Naive thymus-derived CD4-positive, alpha-beta T cell (primary cell): ENCODE measurements around the gene COL23A1. TPM values are rescaled to one million over a fixed set of nuclear protein-coding genes. Genes with fewer than 3 reads are reported as not detected.

Source experiments
- ATAC-seq: fragments of 150-1000 bp; cut with Tn5 transposase; 2 replicates; pipeline ENCODE4 v1.10.0; 2021; ENCODE audit warnings: mild to moderate bottlenecking, moderate library complexity
- CTCF ChIA-PET: fragments of 350-600 bp; sonication (Branson Sonifier 250); formaldehyde crosslinking; loops from one replicate; lab custom pipeline; 2021; ENCODE audit warnings: antibody characterized with exemption; lab: Charles Lee
- POLR2A ChIA-PET: fragments of 350-600 bp; sonication (Branson Sonifier 250); formaldehyde crosslinking; loops from one replicate; lab custom pipeline; 2021; ENCODE audit warnings: antibody characterized with exemption, inconsistent platforms; lab: Charles Lee
- DNase-seq, 9 donors: peaks; one replicate each; pipeline versions ENCODE4 v3.0.0 to v3.0.0-alpha.2; 2020 to 2022; ENCODE audit warnings: mixed read lengths in 1 of 9
- H3K27ac ChIP-seq: one replicate; pipeline ENCODE4 v1.7.0; 2013; ENCODE audit warnings: mild to moderate bottlenecking, low read depth, low read length, moderate library complexity
- H3K27me3 ChIP-seq, 2 donors: one replicate each; pipeline ENCODE4 v1.7.0; 2013; ENCODE audit warnings: low read length in 2 of 2, mild to moderate bottlenecking in 2 of 2, moderate library complexity in 2 of 2; ENCODE audit not compliant: control insufficient read depth in 2 of 2, insufficient read depth in 2 of 2
- H3K36me3 ChIP-seq, 3 experiments: 1 replicate in 2 of 3; 2 replicates in 1 of 3; pipeline ENCODE4 v1.7.0; 2013; ENCODE audit warnings: low read length in 3 of 3, mild to moderate bottlenecking in 3 of 3, moderate library complexity in 1 of 3; ENCODE audit not compliant: insufficient read depth in 3 of 3, control insufficient read depth in 2 of 3
- H3K4me1 ChIP-seq, 2 donors: one replicate each; pipeline ENCODE4 v1.7.0; 2013; ENCODE audit warnings: low read length in 2 of 2, mild to moderate bottlenecking in 2 of 2, moderate library complexity in 1 of 2; ENCODE audit not compliant: control insufficient read depth in 2 of 2, insufficient read depth in 2 of 2
- H3K4me3 ChIP-seq: 2 replicates; pipeline ENCODE4 v1.7.0; 2013; ENCODE audit warnings: mild to moderate bottlenecking, low read length
- H3K9me3 ChIP-seq, 3 experiments: 1 replicate in 2 of 3; 2 replicates in 1 of 3; pipeline ENCODE4 v1.7.0; 2013; ENCODE audit warnings: low read length in 3 of 3; ENCODE audit not compliant: control insufficient read depth in 2 of 3
- H3K27ac Mint-ChIP-seq, 9 donors: one replicate each; pipeline ENCODE4 v1.8.0; 2020 to 2022; ENCODE audit warnings: mixed read lengths in 9 of 9, mild to moderate bottlenecking in 8 of 9, moderate library complexity in 5 of 9, inconsistent platforms in 2 of 9
- H3K27me3 Mint-ChIP-seq, 5 donors: one replicate each; pipeline ENCODE4 v1.8.0; 2021 to 2022; ENCODE audit warnings: mixed read lengths in 5 of 5, mild to moderate bottlenecking in 1 of 5
- H3K36me3 Mint-ChIP-seq, 5 donors: one replicate each; pipeline ENCODE4 v1.8.0; 2020 to 2022; ENCODE audit warnings: mixed read lengths in 5 of 5, mild to moderate bottlenecking in 3 of 5, inconsistent platforms in 1 of 5
- H3K4me1 Mint-ChIP-seq, 7 donors: one replicate each; pipeline ENCODE4 v1.8.0; 2020 to 2022; ENCODE audit warnings: mixed read lengths in 7 of 7, mild to moderate bottlenecking in 3 of 7, inconsistent platforms in 1 of 7
- H3K4me3 Mint-ChIP-seq, 10 donors: one replicate each; pipeline ENCODE4 v1.8.0; 2020 to 2022; ENCODE audit warnings: mild to moderate bottlenecking in 10 of 10, mixed read lengths in 10 of 10, moderate library complexity in 6 of 10, inconsistent platforms in 2 of 10
- H3K9me3 Mint-ChIP-seq, 11 donors: one replicate each; pipeline ENCODE4 v1.8.0; 2020 to 2022; ENCODE audit warnings: mixed read lengths in 11 of 11, mild to moderate bottlenecking in 4 of 11, inconsistent platforms in 1 of 11, moderate library complexity in 1 of 11
- intact Hi-C, 2 donors: fragments of 100-400 bp; cut with micrococcal nuclease; formaldehyde crosslinking; loops; one replicate each; pipeline ENCODE4 v1.15.1; 2023
- polyA plus RNA-seq, 2 donors: library from polyadenylated mRNA; unstranded; fragments of 300-500 nt; fragmentation: Illumina TruSeq; gene quantifications; one replicate each; pipeline ENCODE4 v1.2.3, GENCODE V29; 2021
- total RNA-seq, 6 experiments: library from RNA in 5 of 6; stranded (reverse) in 5 of 6; gene quantifications; 1 replicate in 5 of 6; 2 replicates in 1 of 6; pipeline ENCODE4 v1.2.3 and lab custom pipeline; 2021 to 2026

COL23A1 gene
- total and polyA plus RNA-seq, 7 experiments from 2014 or later, result 0.13 to 0.32 (median 0.22) TPM; not detected in 4

DNA sequence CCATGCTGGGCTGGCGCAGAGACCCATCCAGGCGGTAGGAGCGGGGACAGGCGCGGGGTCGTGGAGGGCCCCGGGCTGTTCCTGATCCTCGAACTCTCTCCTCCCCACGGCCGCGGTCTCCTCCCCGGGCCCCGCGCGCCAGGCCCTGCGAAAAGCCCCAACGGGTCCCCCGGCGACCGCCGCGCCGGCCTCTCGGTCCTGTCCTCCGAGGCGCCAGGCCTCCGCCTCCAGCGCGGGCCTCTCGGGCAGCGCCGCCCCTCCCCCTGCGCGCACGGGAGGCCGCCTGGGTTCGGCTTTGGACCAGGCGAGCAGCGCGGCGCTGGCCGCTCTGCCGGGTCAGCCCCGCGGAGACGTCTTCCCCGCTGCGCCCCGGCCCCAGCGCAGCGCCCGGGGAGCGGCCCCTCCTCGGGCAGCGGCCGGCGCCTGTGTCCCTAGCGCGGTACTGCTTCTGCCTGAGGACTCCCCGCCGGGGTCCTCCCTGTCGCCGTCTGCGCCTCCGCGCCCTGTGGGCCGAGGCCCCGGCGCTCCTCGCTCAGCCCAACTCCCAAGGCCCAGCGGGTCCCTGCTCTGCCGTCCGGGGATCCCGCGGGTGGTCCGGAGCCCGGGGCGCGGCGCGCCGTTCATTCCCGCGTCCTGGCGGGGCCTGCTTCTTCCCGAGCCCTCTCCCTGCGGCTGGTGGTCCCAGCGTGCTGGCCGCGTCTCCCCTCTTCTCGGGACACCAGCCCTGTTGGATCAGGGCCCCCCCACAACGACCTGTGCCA is 13.4 kb downstream of the COL23A1 start:
- Histone ChIP-seq H3K27me3 (no peaks in the 10 kb centered on the region), H3K36me3 (no peaks in the 10 kb centered on the region), H3K4me3 (no peak overlapping the region), H3K9me3 (no peaks in the 10 kb centered on the region), H3K4me1 (no peaks in the 10 kb centered on the region), H3K27ac (no peak overlapping the region)
- H3K9me3 Mint-ChIP-seq, result peaks cover 0 to 13% (median 6%) of the 10 kb centered on the region in 11 donors
- DNase-seq (no peak), ATAC-seq (no peak)
- H3K36me3 Mint-ChIP-seq, result peaks cover 0 to 4% (median 0%) of the 10 kb centered on the region in 5 donors
- POLR2A ChIA-PET, result no interaction called here
- intact Hi-C loops, result no loop called here
- H3K27ac Mint-ChIP-seq, result no peak overlapping the region
- H3K4me1 Mint-ChIP-seq, result no peaks in the 10 kb centered on the region
- no peak overlapping the region for H3K4me3 Mint-ChIP-seq
- H3K27me3 Mint-ChIP-seq, result peaks cover 28 to 56% (median 34%) of the 10 kb centered on the region in 5 donors
- CTCF ChIA-PET, result no interaction called here

DNA sequence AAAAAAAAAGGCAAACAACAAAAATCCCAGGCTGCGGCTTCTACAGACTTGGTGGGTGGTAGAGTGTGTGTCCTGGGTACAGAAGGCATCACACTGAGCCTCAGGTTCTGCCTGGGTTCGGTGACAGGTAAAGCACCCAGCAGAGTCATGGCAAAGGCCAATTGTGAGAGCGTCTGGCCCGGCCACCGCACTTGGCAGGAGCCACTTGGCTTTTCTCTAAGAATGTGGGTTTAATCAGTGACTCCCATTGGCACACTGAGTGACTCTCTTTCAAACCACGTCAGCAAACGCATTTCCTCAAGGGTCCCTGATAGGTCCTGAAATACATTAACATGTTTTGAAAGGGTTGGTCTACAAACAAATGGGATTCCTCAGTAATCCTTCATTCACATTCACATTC is 17.0 kb downstream of the COL23A1 start:
- Mint-ChIP-seq H3K9me3 (peaks cover 0 to 15% (median 7%) of the 10 kb centered on the region in 11 donors), H3K27ac (no peak overlapping the region), H3K36me3 (peaks cover 0 to 4% (median 0%) of the 10 kb centered on the region in 5 donors), H3K4me3 (no peak overlapping the region), H3K27me3 (peaks cover 26 to 45% (median 31%) of the 10 kb centered on the region in 5 donors), H3K4me1 (no peaks in the 10 kb centered on the region)
- intact Hi-C loops, result no loop called here
- no peak for DNase-seq
- Histone ChIP-seq H3K27me3 (no peaks in the 10 kb centered on the region), H3K27ac (no peak overlapping the region), H3K9me3 (no peaks in the 10 kb centered on the region), H3K4me1 (no peaks in the 10 kb centered on the region), H3K4me3 (no peak overlapping the region), H3K36me3 (no peaks in the 10 kb centered on the region)
- ATAC-seq, result no peak
- CTCF ChIA-PET, result no interaction called here
- POLR2A ChIA-PET, result no interaction called here

DNA sequence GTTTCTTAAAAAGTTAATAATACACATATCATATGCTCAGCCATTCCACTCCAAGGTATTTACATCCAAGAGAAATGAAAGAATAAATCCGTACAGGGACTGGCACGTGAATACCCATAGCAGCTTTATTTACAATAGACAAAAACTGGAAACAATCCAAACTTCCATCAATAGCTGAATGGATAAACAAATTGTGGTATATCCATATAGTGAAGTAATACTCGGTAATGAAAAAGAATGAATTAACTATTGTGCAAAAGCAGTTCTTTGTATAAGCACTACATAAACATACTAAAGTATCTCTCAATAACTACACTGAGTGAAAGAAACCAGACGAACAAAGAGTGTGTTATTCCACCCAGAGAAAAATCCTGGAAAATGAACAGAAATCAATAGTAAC is 17.6 kb downstream of the COL23A1 start:
- Histone ChIP-seq H3K27ac (no peak overlapping the region), H3K9me3 (no peaks in the 10 kb centered on the region), H3K4me3 (no peak overlapping the region), H3K4me1 (no peaks in the 10 kb centered on the region), H3K27me3 (no peaks in the 10 kb centered on the region), H3K36me3 (no peaks in the 10 kb centered on the region)
- ATAC-seq (no peak), DNase-seq (no peak)
- Mint-ChIP-seq H3K36me3 (peaks cover 0 to 4% (median 0%) of the 10 kb centered on the region in 5 donors), H3K27me3 (peaks cover 23 to 41% (median 28%) of the 10 kb centered on the region in 5 donors), H3K4me3 (no peak overlapping the region), H3K27ac (no peak overlapping the region), H3K9me3 (peaks cover 0 to 15% (median 6%) of the 10 kb centered on the region in 11 donors), H3K4me1 (no peaks in the 10 kb centered on the region)
- POLR2A ChIA-PET, result no interaction called here
- CTCF ChIA-PET, result no interaction called here
- intact Hi-C loops, result no loop called here

- peaks cover 10 to 42% (median 26%) of the 10 kb centered on the region in 5 donors for H3K27me3 Mint-ChIP-seq
- H3K4me3 Mint-ChIP-seq, result no peak overlapping the region
- DNase-seq, result no peak
- no peak overlapping the region for H3K27ac Mint-ChIP-seq
- Histone ChIP-seq H3K27me3 (no peaks in the 10 kb centered on the region), H3K4me3 (no peak overlapping the region), H3K27ac (no peak overlapping the region), H3K9me3 (no peaks in the 10 kb centered on the region), H3K36me3 (no peaks in the 10 kb centered on the region), H3K4me1 (no peaks in the 10 kb centered on the region)
- no peaks in the 10 kb centered on the region for H3K4me1 Mint-ChIP-seq
- CTCF ChIA-PET, result no interaction called here
- ATAC-seq, result no peak
- H3K9me3 Mint-ChIP-seq, result peaks cover 0 to 15% (median 6%) of the 10 kb centered on the region in 11 donors
- intact Hi-C loops, result no loop called here
- H3K36me3 Mint-ChIP-seq, result peaks cover 0 to 4% (median 0%) of the 10 kb centered on the region in 5 donors
- POLR2A ChIA-PET, result no interaction called here
These were observed 20.7 kb downstream of the COL23A1 start for GRCh38 chr5:178569485-178569884.

GRCh38 chr5:178564811-178565550 is 25.2 kb downstream of the COL23A1 start:
- ChIA-PET CTCF (no interaction called here), POLR2A (no interaction called here)
- peaks cover 0 to 6% (median 0%) of the 10 kb centered on the region in 11 donors for H3K9me3 Mint-ChIP-seq
- H3K4me3 Mint-ChIP-seq, result no peak overlapping the region
- Histone ChIP-seq H3K4me3 (no peak overlapping the region), H3K4me1 (no peaks in the 10 kb centered on the region), H3K9me3 (no peaks in the 10 kb centered on the region), H3K36me3 (no peaks in the 10 kb centered on the region), H3K27me3 (no peaks in the 10 kb centered on the region), H3K27ac (no peak overlapping the region)
- no peak overlapping the region for H3K27ac Mint-ChIP-seq
- DNase-seq, result no peak
- peaks cover 0 to 3% (median 0%) of the 10 kb centered on the region in 5 donors for H3K36me3 Mint-ChIP-seq
- intact Hi-C loops, result no loop called here
- ATAC-seq, result no peak
- H3K27me3 Mint-ChIP-seq, result peaks cover 21 to 39% (median 32%) of the 10 kb centered on the region in 5 donors
- no peaks in the 10 kb centered on the region for H3K4me1 Mint-ChIP-seq

- CTCF ChIA-PET, result no interaction called here
These were observed 25.8 kb downstream of the COL23A1 start for GRCh38 chr5:178564397-178564796.

More at GRCh38 chr5:178564397-178564796, 25.8 kb downstream of the COL23A1 start:
- ATAC-seq (no peak), DNase-seq (no peak)
- Mint-ChIP-seq H3K27me3 (peaks cover 24 to 38% (median 33%) of the 10 kb centered on the region in 5 donors), H3K27ac (no peak overlapping the region), H3K36me3 (peaks cover 0 to 3% (median 0%) of the 10 kb centered on the region in 5 donors), H3K9me3 (peaks cover 0 to 6% (median 0%) of the 10 kb centered on the region in 11 donors), H3K4me3 (no peak overlapping the region), H3K4me1 (no peaks in the 10 kb centered on the region)
- no peaks in the 10 kb centered on the region for H3K9me3 ChIP-seq
- no peaks in the 10 kb centered on the region for H3K4me1 ChIP-seq
- POLR2A ChIA-PET, result no interaction called here
- intact Hi-C loops, result no loop called here
- no peak overlapping the region for H3K4me3 ChIP-seq
- H3K36me3 ChIP-seq, result no peaks in the 10 kb centered on the region
- H3K27ac ChIP-seq, result no peak overlapping the region
- H3K27me3 ChIP-seq, result no peaks in the 10 kb centered on the region
